Measurements from ENCODE around the gene NEK2.
"Not testable (repeated sequence)": the region's sequence is repeated elsewhere in the genome, so short reads cannot be mapped to it uniquely, and the experiment has no call there.

NEK2 gene

DNA sequence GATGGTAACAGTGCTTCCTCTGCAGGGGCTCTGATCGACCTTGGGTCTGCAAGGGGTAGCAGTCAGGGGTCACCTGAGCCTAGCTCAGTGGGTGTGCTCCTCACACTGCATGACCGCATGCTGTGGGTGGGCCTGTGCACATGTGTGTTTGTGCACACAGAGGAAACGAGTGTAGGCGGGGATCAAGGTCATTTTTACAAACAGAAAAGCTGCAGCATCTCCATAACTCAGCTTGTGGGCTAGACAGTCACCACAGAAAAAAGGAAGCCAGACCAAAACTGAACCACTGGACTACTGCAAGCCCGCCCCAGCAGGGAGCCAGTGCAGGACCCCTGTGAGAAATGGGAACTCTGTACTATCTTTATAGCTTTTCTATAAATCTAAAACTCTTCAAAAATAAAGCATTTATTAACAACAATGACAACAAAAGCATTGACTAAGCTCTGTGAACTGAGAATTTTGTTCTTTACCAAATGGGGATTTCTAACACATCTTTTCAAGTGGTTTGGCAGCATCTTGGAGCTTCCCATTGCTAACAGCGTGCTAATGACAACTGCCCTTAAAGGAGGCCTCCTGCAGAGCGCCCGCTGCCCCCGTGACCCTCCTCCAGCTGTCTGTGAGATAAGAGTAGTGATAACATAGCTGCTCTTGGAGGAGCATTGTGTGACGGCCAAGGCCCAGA, 19.9 kb upstream of the NEK2 start:
- no peak for DNase-seq (ENCODE audit: low spot score)

DNA sequence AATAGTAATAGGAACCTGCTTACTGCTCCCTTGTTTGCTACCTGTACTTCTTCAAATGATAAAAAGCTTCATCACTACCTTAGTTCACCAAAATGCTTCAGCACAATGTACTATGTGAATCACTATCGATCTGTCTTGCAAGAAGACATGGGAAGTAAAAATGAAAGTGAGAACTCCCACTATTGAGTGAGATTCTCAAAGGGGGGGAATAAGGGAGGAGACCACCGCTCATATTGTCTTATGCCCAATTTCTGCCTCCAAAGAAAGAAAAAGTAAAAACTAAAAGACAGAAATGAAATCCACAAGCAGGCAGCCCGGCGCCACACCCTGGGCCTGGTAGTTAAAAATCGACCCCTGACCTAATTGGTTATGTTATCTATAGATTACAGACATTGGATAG, 18.5 kb upstream of the NEK2 start:
- DNase-seq (ENCODE audit: low spot score): not testable (repeated sequence)

DNA sequence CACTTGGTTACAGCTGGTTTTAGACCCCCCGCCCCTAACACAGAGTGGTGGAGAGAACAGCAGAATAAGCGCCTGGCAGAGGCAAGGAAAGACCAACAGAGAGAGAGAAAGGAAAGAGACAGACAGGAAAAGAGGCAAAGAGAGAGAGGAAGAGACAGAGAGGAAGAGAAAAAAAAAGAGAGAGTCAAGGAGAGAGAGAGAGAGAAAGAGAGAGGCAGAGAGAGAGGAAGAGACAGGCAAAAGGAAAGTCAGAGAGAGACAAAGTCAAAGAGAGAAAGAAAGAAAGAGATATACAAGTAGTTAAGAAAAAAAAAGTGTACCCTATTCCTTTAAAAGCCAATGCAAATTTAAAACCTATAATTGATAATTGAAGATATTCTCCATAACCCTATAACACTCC, 13.0 kb upstream of the NEK2 start:
- no peak for DNase-seq (ENCODE audit: low spot score)

DNA sequence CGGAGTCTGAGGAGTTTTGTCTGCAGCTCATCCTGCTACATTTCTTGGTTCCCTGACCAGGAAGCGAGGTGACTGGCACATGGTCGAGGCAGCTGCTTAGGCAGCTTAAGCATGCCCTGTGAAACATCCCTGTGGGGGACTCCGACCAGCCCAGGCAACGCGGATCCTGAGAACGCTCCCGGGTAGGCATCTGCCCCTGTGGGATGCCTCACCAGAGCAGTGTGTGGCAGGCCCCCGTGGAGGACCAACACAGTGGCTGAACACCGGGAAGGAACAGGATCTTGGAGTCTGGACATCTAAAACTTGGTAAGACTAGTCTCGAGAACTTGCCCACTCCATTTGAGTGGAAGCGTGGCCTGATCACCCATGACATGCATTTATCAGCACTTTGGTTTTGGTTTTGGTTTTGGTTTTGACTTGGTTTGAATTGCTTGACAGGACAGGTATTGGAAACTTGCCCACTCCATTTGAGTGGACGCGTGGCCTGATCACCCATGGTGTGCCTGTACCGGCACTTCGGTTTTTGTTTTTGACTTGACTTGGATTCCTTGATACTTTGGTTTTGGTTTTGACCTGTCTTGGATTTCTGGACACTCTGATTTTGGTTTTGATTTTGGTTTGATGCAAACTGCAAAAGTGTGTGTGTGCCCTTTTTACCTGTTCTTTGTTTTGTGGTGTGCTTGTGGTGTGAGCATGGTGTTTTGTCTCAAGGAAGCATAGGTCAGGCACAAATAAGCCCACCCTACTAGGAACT, 12.2 kb upstream of the NEK2 start:
- DNase-seq (ENCODE audit: low spot score): no peak

DNA sequence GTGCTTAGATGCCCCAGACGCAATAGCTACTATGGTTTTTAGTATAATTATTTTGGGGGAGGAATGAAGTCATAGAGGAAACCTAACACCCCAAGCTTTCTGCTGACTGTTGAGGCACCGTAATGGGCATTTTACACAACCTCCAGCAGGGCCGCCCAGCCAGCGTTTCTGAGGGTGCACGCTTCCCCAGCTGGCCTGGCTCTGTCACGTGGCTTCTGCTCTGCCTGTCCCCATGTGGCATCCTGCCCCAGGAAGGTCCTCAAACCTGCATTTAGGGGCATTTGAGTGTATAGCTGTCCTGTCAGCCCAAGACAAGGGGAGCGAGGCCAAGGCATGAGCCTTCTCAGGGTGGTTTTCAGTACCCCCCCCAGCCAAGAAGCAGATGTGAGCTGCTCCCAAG, 10.4 kb upstream of the NEK2 start:
- no peak for DNase-seq (ENCODE audit: low spot score)

DNA sequence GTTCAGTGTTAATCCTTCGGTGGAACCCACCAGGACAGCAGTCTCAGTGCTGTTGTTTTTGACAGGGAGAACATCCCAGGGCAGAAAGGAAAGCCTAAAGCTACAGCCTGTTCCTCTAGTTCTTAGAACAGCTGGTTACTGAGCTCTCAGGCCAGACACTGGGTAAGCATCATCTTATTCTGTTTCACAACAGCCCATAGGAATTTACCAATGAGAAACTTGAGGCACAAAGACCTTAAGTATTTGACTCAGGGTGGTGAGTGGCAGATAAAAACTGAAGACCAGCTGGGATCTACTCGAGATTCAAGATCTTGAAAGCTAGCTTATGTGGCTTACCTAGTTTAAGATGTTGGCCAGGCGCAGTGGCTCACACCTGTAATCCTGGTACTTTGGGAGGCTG, 9.4 kb upstream of the NEK2 start:
- DNase-seq (ENCODE audit: low spot score): no peak

DNA sequence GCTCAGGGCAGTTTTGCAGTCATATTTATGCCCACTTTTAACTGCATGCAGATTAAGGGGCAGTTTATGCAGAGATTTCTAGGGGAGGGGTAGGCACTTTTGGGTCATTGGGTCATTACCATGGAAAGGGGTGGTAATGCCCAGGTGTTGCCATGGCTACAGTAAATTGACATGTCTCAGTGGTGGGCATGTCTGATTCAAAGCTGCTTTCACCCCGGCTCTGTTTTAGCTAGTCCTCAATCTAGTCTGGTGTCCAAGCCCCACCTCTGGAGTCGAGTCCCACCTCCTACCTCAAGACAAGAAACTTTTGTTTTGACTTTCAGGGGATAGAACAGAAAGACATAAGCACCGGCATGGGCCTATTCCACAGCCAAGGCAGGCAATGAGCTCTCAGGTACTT, 8.9 kb upstream of the NEK2 start:
- no peak for DNase-seq (ENCODE audit: low spot score)

DNA sequence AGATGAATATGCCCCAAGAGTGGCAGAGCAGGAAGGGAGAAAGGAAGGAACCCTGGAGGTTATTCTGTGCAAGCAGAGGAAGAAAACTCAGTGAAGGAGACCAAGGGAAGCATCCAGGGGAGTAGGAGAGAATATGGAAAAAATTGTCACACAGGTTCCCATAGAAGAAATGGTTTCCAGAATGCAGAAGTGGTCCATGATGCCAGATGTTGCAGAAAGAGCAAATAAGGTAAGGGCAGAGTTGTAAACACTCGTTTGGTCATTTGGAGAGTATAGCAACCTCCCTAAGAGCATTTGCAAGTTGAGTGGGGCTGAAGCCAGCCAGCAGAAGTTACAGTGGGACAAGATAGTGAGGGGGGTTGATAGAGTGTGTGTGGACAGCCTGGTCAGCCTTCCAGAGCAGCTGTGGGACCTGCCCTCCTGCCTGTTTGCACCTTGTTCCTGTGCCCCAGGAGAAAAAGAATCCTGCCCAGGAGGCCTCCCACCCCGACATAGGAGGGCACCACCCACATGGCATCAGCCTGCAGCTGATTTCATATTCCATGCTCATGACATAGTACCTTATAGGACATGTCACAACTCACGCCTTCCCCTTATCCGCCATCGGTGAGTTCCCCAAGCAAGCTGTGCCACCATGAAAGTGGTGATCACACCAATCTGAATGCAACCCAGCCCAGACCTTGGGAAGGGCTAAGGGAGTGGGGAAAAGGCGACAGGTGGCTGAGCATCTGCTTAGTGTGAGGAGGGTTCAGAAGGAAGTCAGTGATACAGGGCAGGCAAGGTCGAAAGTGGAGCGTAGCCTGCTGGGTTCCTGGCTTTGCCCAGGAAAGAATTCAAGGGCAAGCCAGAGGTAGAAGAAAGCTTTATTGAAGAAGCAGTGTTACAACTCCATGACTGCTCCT, 8.2 kb upstream of the NEK2 start:
- no peak for DNase-seq (ENCODE audit: low spot score)

DNA sequence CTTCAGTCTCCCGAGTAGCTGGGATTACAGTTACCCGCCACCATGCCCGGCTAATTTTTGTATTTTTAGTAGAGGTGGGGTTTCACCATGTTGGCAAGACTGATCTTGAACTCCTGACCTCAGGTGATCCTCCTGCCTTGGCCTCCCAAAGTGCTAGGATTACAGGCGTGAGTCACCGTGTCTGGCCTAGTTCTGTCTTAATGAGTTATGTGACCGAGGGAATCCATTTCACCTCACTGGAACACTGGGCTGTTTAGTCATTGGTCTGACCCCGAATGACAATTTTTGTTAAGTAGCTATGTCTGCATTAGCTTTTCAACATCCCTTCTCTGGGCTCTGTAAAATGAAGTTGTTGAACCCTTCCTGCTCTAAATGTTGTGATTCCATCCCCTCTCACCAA, 6.8 kb upstream of the NEK2 start:
- not testable (repeated sequence) for DNase-seq (ENCODE audit: low spot score)

DNA sequence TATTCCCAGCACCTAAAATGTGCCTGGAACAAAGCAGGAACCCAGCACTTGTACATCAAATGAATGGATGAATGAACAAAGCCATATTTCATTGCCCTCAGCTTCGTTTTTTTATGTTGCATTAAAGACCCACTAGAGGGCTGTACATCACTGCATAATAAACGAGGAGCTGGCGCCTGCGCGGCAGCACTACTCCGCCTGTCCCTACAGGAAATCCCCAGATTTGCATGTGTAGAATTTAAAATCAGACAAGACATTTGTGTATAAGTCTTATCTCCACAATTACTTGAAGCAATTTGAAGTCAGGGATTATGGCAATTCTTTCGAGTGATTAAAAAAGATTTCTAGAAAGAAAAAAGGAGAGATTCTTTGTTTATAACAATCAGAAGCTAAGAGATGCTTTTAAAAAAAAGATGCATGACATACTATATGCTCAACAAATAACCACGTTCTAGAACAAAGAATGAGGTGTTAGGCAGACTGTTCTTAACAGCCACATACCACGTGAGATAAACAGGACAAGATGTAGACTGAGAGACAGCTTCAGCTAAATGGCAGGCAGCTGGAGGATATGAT, 5.4 kb upstream of the NEK2 start:
- peak; percentile 95 for DNase-seq (ENCODE audit: low spot score)

DNA sequence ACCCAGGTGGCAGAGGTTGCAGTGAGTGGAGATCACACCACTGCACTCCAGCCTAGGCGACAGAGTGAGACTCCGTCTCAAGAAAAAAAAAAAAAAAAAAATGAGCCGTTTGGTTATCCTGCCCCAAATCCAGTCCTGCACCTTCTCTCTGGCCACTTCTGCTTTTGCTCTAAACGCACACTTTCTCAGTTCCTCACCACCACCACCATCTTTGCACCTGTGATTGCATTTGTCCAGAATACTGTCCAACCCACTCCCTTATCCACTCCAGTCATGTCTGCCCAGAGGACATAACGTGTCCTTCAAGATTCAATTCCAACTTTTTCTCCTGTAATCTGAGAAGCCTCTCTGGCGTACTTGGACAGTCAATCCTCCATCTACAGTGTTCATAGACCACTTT, 2.2 kb upstream of the NEK2 start:
- DNase-seq (ENCODE audit: low spot score): no peak

DNA sequence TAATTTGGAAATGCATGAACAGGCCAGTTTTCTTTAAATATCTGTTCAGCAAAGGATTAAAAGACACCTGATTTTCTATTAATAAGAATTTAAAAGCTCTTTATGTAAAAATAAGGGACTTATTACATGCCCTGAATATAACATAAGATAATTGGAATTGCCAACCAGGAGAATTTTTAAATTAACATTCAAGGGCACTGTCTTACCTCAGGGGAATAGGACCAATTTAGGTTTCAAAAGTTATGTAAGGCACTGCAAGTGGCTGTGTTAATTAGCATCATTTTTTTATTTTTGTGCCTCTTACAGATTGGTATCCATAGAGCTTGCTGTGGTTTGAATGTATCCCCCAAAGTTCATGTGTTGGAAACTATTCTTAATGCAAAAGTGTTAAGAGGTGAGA, 1.3 kb upstream of the NEK2 start:
- no peak for DNase-seq (ENCODE audit: low spot score)

DNA sequence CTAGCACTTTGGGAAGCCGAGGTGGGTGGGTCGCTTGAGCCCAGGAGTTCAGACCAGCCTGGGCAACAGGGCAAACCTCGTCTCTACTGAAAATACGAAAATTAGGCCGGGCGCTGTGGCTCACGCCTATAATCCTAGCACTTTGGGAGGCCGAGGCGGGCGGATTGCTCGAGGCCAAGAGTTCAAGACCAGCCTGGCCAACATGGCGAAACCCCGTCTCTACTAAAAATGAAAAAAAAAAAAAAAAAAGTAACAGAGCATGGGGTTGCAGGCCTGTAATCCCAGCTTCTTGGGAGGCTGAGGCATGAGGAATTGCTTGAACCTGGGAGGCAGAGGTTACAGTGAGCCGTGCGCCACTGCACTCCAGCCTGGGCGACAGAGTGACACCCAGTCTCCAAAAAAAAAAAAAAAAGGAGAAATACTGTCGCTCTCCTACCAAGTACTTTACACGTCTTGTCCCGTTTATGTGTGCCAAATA, 724 bp upstream of the NEK2 start:
- no peak for DNase-seq (ENCODE audit: low spot score)

DNA sequence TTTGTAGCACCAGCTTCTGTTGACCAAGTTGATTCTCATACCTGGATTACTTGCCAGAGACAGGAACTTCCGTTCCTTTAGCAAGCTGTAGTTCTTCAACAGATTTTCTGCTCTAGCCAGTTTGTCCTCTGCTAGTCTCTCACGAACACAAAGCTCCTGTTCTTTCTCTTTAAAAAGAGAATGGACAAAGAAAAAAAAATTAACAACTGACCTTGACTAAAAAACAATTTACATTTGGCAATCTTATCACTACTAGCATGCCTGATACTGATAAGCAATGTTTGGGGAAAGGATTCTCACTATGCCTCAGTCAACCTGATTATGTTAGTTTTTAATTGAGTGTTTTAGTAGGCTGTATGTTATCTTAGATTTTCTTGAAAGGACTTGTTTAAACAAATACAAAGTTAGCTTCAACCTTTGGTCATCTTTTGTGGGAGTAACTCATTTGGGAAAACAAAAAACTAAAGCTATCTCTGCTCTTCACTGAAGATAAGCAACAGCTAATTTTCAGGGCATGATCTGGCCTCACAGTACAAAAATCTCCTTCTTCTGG, 8.3 kb downstream of the NEK2 start:
- DNase-seq (ENCODE audit: low spot score): no peak

DNA sequence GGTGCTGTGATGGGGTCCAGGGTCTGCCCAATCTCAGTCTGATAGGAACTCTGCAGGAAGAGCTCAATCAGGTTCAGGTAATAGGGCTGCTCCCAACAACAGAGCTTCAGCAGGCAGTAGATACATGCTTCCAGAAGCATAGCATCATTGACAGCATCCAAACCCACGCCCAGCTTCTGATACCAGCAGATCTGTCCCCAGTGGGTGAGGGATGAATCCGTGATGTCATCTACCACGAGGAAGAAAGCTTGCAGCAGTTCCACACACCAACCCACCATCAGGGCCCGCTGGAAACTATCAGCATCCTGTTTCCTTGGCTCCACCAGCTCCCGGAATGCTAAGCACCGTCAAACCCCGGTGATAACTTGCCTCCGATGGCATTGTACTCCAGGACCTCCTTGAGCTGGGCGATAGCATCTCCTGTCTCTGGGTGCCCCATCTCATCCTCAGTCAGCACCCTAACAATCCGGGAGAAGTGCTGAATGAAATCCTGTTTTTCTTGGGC, 14.7 kb downstream of the NEK2 start:
- no peak for DNase-seq (ENCODE audit: low spot score)

DNA sequence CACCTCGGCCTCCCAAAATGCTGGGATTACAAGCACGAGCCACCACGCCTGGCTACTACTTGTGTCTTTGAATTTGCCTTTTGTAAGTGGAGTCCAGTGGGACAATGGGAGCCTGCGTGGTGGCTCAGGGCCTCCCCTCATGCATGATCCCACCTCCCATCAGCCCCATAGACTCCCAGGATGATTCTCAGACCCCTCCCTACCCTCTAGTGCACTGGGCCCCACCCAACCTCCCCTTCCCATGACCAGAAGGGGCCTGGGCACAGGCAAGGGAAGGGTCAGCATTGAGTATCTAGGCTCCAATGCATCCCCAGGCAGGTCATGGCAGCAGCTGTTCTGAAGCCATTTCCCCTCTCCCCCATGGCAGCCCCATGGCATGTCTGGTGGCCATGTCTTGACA, 18.7 kb downstream of the NEK2 start:
- no peak for DNase-seq (ENCODE audit: low spot score)

DNA sequence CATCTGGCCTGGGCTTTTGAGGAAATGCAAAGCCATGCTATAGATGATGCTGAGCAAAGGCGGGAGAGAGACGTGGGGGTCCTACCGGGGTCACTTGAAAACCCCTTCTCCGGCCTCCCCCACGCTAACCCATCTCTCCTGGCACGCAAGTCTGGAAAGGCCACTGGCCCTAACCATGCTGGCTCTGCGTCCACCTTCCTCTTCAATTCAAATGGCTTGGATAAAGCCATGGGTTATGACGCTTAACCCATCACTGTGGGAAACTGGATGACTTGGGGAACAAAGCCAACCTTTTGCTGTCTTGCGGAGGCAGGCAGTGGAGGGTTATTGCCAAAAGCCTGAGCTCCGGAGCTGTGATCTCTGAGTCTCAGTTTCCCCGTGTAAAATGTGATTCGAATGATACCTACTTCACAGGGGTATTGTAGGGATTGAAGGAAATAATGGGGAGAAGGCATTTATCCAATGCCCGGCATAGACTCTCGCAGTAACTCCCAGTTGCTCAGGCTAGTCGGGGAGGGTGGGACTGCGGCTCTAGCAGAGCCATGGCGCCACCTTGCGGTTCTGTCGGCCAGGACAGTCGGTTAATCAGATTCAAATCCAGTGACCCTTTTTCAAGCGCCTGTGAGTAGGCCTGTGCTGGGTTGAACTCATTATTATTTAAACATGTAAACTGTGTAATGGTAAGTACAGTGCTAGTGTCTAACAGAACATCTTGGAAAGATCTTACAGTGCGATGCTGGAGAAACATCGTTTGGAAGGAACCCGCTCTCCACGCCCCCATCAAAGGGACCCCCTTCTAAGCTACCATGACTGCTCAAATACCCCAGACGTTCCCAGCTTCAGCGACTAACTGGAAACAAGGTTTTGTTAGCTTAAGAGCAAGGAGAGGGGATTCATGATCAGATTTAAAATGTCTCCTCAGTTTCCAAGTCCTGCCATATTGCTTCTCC, 20.3 kb downstream of the NEK2 start:
- DNase-seq (ENCODE audit: low spot score): peak; percentile 77

DNA sequence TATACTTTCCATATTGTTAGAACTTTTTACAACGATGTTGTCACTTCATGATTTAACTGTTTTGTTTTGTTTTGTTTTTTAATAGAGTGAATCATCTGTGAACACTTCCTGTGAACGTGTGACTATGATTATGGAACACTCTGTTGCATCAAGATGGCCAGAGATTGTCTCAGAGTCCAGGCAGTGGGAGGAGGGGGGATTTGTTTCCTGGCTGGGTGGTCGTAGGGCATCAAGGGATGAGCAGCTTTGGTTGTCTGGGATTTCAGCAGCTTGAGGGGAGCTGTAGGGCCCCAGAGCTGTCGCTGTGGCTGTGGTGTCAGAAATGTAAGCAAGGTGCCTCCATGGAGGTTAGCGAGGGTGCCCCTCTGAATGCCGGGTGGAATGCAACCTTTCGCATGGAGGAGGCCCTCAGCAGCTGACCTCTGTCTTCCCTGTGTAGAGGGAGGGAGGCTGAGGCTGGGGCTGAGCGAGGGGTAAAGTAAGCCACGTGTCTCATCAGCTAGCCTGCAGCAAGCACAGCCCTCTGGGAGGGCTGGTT, 21.4 kb downstream of the NEK2 start:
- no peak for DNase-seq (ENCODE audit: low spot score)

DNA sequence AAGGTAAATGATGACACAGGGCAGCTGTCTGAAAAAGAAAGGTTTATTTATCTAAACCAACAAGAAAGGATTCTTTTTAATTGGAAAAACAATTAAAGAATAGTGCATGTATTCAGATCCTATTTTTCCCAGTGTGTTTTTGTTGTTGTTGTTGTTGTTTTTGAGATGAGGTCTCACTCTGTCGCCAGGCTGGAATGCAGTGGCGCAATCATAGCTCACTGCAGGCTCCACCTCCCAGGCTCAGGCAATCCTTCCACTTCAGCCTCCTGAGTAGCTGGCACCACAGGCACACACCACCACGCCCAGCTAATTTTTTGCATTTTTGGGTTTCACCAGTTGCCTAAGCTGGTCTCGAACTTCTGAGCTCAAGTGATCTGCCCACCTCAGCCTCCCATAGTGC, 22.1 kb downstream of the NEK2 start:
- DNase-seq (ENCODE audit: low spot score): no peak

DNA sequence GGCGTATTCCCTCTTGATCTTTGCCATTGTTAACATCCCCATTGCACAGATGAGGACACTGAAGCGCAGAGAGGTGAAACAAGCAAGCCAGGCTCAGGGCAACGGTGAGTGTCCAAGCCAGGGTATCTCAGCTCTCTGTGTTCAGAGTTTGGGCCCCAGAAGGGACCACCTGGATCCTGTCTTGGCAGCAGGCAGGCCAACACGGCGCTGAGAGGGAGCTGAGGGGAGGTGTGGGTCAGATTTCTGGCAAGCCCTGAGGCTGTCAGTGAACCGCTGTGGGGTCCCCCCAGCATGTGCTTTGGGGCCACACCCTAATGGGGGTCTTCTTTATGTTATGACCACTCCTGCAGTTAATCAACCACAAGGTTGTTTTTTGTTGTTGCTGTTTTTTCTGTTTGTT, 23.1 kb downstream of the NEK2 start:
- DNase-seq (ENCODE audit: low spot score): no peak
